Endothelial cell of umbilical vein (primary cell): ENCODE data around the gene DCAF17. TPM values are rescaled to one million over a fixed set of nuclear protein-coding genes. Genes with fewer than 3 reads are reported as not detected.

ENCODE experiments used
- BruUV-seq: library from RNA; stranded (reverse); fragments of 400-500 nt; replicated peaks from 2 replicates; lab custom pipeline; 2021; lab: Mats Ljungman, UMichigan
- CTCF ChIA-PET: fragments of 300-600, 350-600 bp; sonication (Branson Sonifier 250); formaldehyde crosslinking; loops from one replicate; lab custom pipeline; 2021; ENCODE audit warnings: antibody characterized with exemption, inconsistent platforms; lab: Charles Lee
- POLR2A ChIA-PET: fragments of 300-600, 350-600 bp; sonication (Branson Sonifier 250); formaldehyde crosslinking; loops from one replicate; lab custom pipeline; 2021; ENCODE audit warnings: antibody characterized with exemption, inconsistent platforms; lab: Charles Lee
- DNase-seq: peaks from one replicate; pipeline ENCODE4 v3.0.0-alpha.2; 2011; ENCODE audit warnings: low read depth, low spot score
- FAIRE-seq: peaks from 2 replicates; lab custom pipeline; 2011; peaks lifted over from hg19 to GRCh38; lab: Jason Lieb, UNC
- H2AFZ ChIP-seq: 2 replicates; pipeline ENCODE4 v1.6.0; 2012; ENCODE audit warnings: low read depth, low read length, control low read depth, inconsistent platforms
- H3K27ac ChIP-seq: 2 replicates; pipeline ENCODE4 v1.5.1; 2011; ENCODE audit warnings: low read depth, mild to moderate bottlenecking, control low read depth, low read length, moderate library complexity; ENCODE audit not compliant: insufficient read depth
- H3K27me3 ChIP-seq, 2 experiments: 2 replicates each; pipeline versions ENCODE4 v1.6.0 to v1.6.1; 2011; ENCODE audit warnings: low read length in 2 of 2, mixed read lengths in 1 of 2; ENCODE audit not compliant: control insufficient read depth in 2 of 2, insufficient read depth in 2 of 2
- H3K36me3 ChIP-seq, 2 experiments: 2 replicates in 1 of 2; 3 replicates in 1 of 2; pipeline ENCODE4 v1.5.1; 2011; ENCODE audit warnings: low read length in 2 of 2, mild to moderate bottlenecking in 1 of 2, moderate library complexity in 1 of 2; ENCODE audit not compliant: control insufficient read depth in 2 of 2, insufficient read depth in 2 of 2; ENCODE audit errors: extremely low read depth in 1 of 2
- H3K4me1 ChIP-seq: 3 replicates; pipeline ENCODE4 v1.5.1; 2011; ENCODE audit warnings: mild to moderate bottlenecking, low read length; ENCODE audit not compliant: control insufficient read depth, insufficient read depth; ENCODE audit errors: extremely low read depth
- H3K4me2 ChIP-seq: 2 replicates; pipeline ENCODE4 v1.6.1; 2011; ENCODE audit warnings: low read length, control low read depth, mixed read lengths; ENCODE audit not compliant: insufficient read depth
- H3K4me3 ChIP-seq, 3 experiments: fragments of 200-600 bp in 1 of 3; sonication (generic), shearing (Covaris generic) in 1 of 3; replicated peaks in 1 of 3; 2 replicates each; pipeline ENCODE4 v1.5.1; 2011 to 2016; ENCODE audit warnings: control low read depth in 3 of 3, low read length in 3 of 3, mild to moderate bottlenecking in 2 of 3, inconsistent platforms in 1 of 3, low read depth in 1 of 3, moderate library complexity in 1 of 3; ENCODE audit not compliant: insufficient read depth in 1 of 3
- H3K79me2 ChIP-seq: 2 replicates; pipeline ENCODE4 v1.6.0; 2012; ENCODE audit warnings: low read length, inconsistent platforms; ENCODE audit not compliant: control insufficient read depth, insufficient read depth
- H3K9ac ChIP-seq: replicated peaks from 2 replicates; pipeline ENCODE3; 2011; ENCODE audit warnings: low read length, control low read depth; ENCODE audit not compliant: insufficient read depth; ENCODE audit errors: extremely low read depth
- H3K9me1 ChIP-seq: replicated peaks from 3 replicates; pipeline ENCODE4 v1.6.0; 2011; ENCODE audit warnings: mild to moderate bottlenecking, low read length; ENCODE audit not compliant: control insufficient read depth, insufficient read depth; ENCODE audit errors: extremely low read depth
- H3K9me3 ChIP-seq: replicated peaks from 2 replicates; pipeline ENCODE4 v1.5.1; 2012; ENCODE audit warnings: low read length, inconsistent platforms; ENCODE audit not compliant: control insufficient read depth, insufficient read depth
- H4K20me1 ChIP-seq: replicated peaks from 2 replicates; pipeline ENCODE3; 2011; ENCODE audit warnings: mild to moderate bottlenecking, low read length; ENCODE audit not compliant: control insufficient read depth, insufficient read depth; ENCODE audit errors: extremely low read depth
- EZH2 ChIP-seq: IDR thresholded peaks from 2 replicates; pipeline ENCODE4 v1.6.1; 2012; ENCODE audit warnings: borderline replicate concordance, low read depth, mild to moderate bottlenecking, moderate library complexity, low read length, inconsistent platforms; ENCODE audit not compliant: severe bottlenecking
- GATA2 ChIP-seq: IDR thresholded peaks from 2 replicates; pipeline ENCODE4 v1.7.0; 2011; ENCODE audit warnings: low read depth, mild to moderate bottlenecking, moderate library complexity, mixed read lengths, low read length; ENCODE audit not compliant: insufficient read length, insufficient read depth
- MYC ChIP-seq: IDR thresholded peaks from one replicate; pipeline ENCODE4 v1.6.1; 2011; ENCODE audit warnings: mild to moderate bottlenecking, low read depth, low read length
- POLR2A ChIP-seq: IDR thresholded peaks from 2 replicates; pipeline ENCODE4 v1.6.1; 2012; ENCODE audit warnings: low read depth, mild to moderate bottlenecking, control low read depth, low read length
- dilution Hi-C: fragments of 300-500 bp; cut with MboI; formaldehyde crosslinking; loops from one replicate; pipeline ENCODE4 v1.15.0; 2019; ENCODE audit warnings: low sequenced_read_pairs; ENCODE audit not compliant: extremely low pct_ligation_motif_present
- intact Hi-C: fragments of 100-400 bp; cut with micrococcal nuclease; formaldehyde crosslinking; loops from one replicate; pipeline ENCODE4 v1.10.0; 2022
- polyA plus RNA-seq, 4 experiments: library from polyadenylated mRNA; depleted of rRNA in 3 of 4; stranded (reverse) in 3 of 4; unstranded in 1 of 4; fragments of >200 nt; gene quantifications; 2 replicates each; pipeline versions ENCODE4 v1.2.1 to v1.2.3, GENCODE V29; 2011 to 2012; ENCODE audit warnings: missing spikeins in 1 of 4
- total RNA-seq: library from RNA; stranded (reverse); gene quantifications from 2 replicates; pipeline ENCODE4 v1.2.3, GENCODE V29; 2021
- TF ChIP-seq, protein P1 (sequence below), 2 donors: IDR thresholded peaks; 1 replicate in 1 of 2; 2 replicates in 1 of 2; pipeline ENCODE4 v1.5.1; 2011; ENCODE audit warnings: low read length in 2 of 2, mild to moderate bottlenecking in 2 of 2, moderate library complexity in 2 of 2, control low read depth in 1 of 2, inconsistent platforms in 1 of 2, low read depth in 1 of 2; ENCODE audit not compliant: insufficient read depth in 1 of 2; ENCODE audit errors: extremely low read depth in 1 of 2

DCAF17 gene
- total and polyA plus RNA-seq, 2 donors (not counting 3 experiments of a cell fraction or from before 2014, with no cell fraction given), result 4.6 to 14.9 TPM

DNA sequence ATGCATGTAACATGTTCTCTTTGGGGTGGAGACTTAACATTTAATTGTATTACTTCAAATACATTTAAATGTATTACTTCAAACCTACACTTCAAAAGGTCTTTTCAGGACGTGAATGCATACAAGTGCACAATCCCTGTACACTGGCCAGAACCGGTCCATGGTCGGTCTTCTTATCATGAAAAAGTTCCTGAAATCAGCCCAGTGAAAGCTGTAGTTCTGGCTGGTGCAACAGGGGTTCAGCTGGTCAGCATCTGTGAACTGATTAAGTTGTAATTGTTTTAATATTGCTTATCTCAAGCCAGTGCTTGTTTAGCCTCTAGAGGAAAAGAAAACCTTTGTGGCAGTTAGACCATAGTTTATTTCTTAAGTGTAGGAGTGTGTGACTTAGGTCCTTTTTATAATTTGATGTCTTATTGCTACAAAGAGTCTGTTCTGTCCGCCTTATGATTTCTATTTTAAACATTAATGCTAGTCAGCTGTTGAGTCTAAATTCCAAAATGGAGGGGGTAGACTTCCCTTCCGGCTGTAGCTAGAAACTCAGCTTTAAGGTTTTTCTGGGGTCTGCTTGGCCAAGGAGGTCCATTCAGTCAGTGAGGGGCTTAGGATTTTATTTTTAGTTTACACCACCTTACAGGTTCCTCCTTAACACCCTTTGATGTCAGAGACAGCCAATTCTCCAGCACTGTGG, 87.5 kb downstream of the DCAF17 start:
- H3K4me2 ChIP-seq, result peak overlapping the region; percentile 94
- peak overlapping the region in 2 of 3 experiments; percentile 76 to 89 for H3K4me3 ChIP-seq
- peak overlapping the region; percentile 32 for H3K27ac ChIP-seq
- no peak for FAIRE-seq
- H4K20me1 ChIP-seq, result no peaks in the 10 kb centered on the region
- H3K27me3 ChIP-seq, result no peaks in the 10 kb centered on the region
- no peaks in the 10 kb centered on the region for H3K79me2 ChIP-seq
- CTCF ChIA-PET, result interaction anchor here (1.0 to 2.3 kb wide), 4 partner anchors 10 to 435 kb away, joined by 3 to 13 read pairs (median 4); no protein-coding TSS in a partner anchor
- H3K36me3 ChIP-seq, result no peaks in the 10 kb centered on the region
- H3K9ac ChIP-seq, result peak overlapping the region; percentile 78
- H2AFZ ChIP-seq, result peak overlapping the region; percentile 99
- peaks cover 13% of the 10 kb centered on the region for H3K4me1 ChIP-seq
- TF ChIP-seq EZH2, result no peak
- no peak for TF ChIP-seq MYC
- TF ChIP-seq, protein P1, sequence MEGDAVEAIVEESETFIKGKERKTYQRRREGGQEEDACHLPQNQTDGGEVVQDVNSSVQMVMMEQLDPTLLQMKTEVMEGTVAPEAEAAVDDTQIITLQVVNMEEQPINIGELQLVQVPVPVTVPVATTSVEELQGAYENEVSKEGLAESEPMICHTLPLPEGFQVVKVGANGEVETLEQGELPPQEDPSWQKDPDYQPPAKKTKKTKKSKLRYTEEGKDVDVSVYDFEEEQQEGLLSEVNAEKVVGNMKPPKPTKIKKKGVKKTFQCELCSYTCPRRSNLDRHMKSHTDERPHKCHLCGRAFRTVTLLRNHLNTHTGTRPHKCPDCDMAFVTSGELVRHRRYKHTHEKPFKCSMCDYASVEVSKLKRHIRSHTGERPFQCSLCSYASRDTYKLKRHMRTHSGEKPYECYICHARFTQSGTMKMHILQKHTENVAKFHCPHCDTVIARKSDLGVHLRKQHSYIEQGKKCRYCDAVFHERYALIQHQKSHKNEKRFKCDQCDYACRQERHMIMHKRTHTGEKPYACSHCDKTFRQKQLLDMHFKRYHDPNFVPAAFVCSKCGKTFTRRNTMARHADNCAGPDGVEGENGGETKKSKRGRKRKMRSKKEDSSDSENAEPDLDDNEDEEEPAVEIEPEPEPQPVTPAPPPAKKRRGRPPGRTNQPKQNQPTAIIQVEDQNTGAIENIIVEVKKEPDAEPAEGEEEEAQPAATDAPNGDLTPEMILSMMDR (IDR thresholded peaks at IDR 0.05; ENCODE audit: extremely low read depth in 1 of 2, insufficient read depth in 1 of 2, low read depth in 1 of 2, low read length in 2 of 2), result no peak
- TF ChIP-seq GATA2, result no peak
- TF ChIP-seq POLR2A, result no peak
- BruUV-seq, result TSS peak; percentile 74
- POLR2A ChIA-PET, result no interaction called here
- H3K9me3 ChIP-seq, result no peaks in the 10 kb centered on the region
- DNase-seq, result peak; percentile 8
- dilution Hi-C loops (no loop called here), intact Hi-C loops (loop anchor here (1.0 kb wide), 2 partner anchors 361 to 548 kb away; partner anchors contain the start of gene TLK1)
- no peaks in the 10 kb centered on the region for H3K9me1 ChIP-seq
